Activated naive CD8-positive, alpha-beta T cell treated with anti-CD3 and anti-CD28 coated beads, Interleukin-2, amount 50 U/mL, for 24 hours (primary cell): ENCODE data around the gene GPC3.

Experiments used
- ATAC-seq: fragments of 150-1000 bp; cut with Tn5 transposase; one replicate; pipeline ENCODE4 v1.10.0; 2021
- DNase-seq: peaks from one replicate; pipeline ENCODE4 v3.0.0; 2021
- H3K27ac Mint-ChIP-seq: one replicate; pipeline ENCODE4 v1.8.0; 2021; ENCODE audit warnings: mild to moderate bottlenecking, mixed read lengths
- H3K27me3 Mint-ChIP-seq: one replicate; pipeline ENCODE4 v1.8.0; 2021; ENCODE audit warnings: mixed read lengths
- H3K36me3 Mint-ChIP-seq: one replicate; pipeline ENCODE4 v1.8.0; 2021; ENCODE audit warnings: low read depth, mixed read lengths
- H3K4me1 Mint-ChIP-seq: one replicate; pipeline ENCODE4 v1.8.0; 2021; ENCODE audit warnings: mixed read lengths
- H3K4me3 Mint-ChIP-seq: one replicate; pipeline ENCODE4 v1.8.0; 2021; ENCODE audit warnings: mild to moderate bottlenecking, moderate library complexity, mixed read lengths
- H3K9me3 Mint-ChIP-seq: one replicate; pipeline ENCODE4 v1.8.0; 2021; ENCODE audit warnings: mixed read lengths

Gene GPC3

GRCh38 chrX:133587071-133587470 is 398.3 kb downstream of the GPC3 start:
- Mint-ChIP-seq H3K9me3 (no peaks in the 10 kb centered on the region), H3K27ac (no peak overlapping the region), H3K4me1 (no peaks in the 10 kb centered on the region), H3K4me3 (no peak overlapping the region), H3K27me3 (no peaks in the 10 kb centered on the region), H3K36me3 (no peaks in the 10 kb centered on the region)
- ATAC-seq = no peak
- DNase-seq = no peak

- H3K27me3 Mint-ChIP-seq = no peaks in the 10 kb centered on the region
- H3K36me3 Mint-ChIP-seq = no peaks in the 10 kb centered on the region
- H3K9me3 Mint-ChIP-seq = no peaks in the 10 kb centered on the region
- no peak overlapping the region for H3K4me3 Mint-ChIP-seq
- no peak overlapping the region for H3K27ac Mint-ChIP-seq
- ATAC-seq (no peak), DNase-seq (no peak)
- H3K4me1 Mint-ChIP-seq = no peaks in the 10 kb centered on the region
These were observed 399.0 kb downstream of the GPC3 start for GRCh38 chrX:133586443-133586842.

- Mint-ChIP-seq H3K4me3 (no peak overlapping the region), H3K27me3 (no peaks in the 10 kb centered on the region), H3K27ac (no peak overlapping the region), H3K4me1 (no peaks in the 10 kb centered on the region), H3K9me3 (no peaks in the 10 kb centered on the region), H3K36me3 (no peaks in the 10 kb centered on the region)
- ATAC-seq = no peak
- no peak for DNase-seq
These were observed 401.6 kb downstream of the GPC3 start for GRCh38 chrX:133583825-133584224.

GRCh38 chrX:133580625-133581024 is 404.8 kb downstream of the GPC3 start:
- Mint-ChIP-seq H3K36me3 (no peaks in the 10 kb centered on the region), H3K27ac (no peak overlapping the region), H3K27me3 (no peaks in the 10 kb centered on the region), H3K4me3 (no peak overlapping the region), H3K9me3 (no peaks in the 10 kb centered on the region), H3K4me1 (no peaks in the 10 kb centered on the region)
- no peak for ATAC-seq
- DNase-seq = no peak

GRCh38 chrX:133579631-133580030 is 405.8 kb downstream of the GPC3 start:
- Mint-ChIP-seq H3K4me1 (no peaks in the 10 kb centered on the region), H3K27me3 (no peaks in the 10 kb centered on the region), H3K27ac (no peak overlapping the region), H3K9me3 (no peaks in the 10 kb centered on the region), H3K4me3 (no peak overlapping the region), H3K36me3 (no peaks in the 10 kb centered on the region)
- DNase-seq = no peak
- ATAC-seq = no peak

GRCh38 chrX:133576876-133577275 is 408.5 kb downstream of the GPC3 start:
- Mint-ChIP-seq H3K27ac (no peak overlapping the region), H3K36me3 (no peaks in the 10 kb centered on the region), H3K9me3 (peaks cover 4% of the 10 kb centered on the region), H3K27me3 (no peaks in the 10 kb centered on the region), H3K4me3 (no peak overlapping the region), H3K4me1 (no peaks in the 10 kb centered on the region)
- no peak for DNase-seq
- no peak for ATAC-seq

- H3K27ac Mint-ChIP-seq = no peak overlapping the region
- H3K27me3 Mint-ChIP-seq = no peaks in the 10 kb centered on the region
- ATAC-seq (no peak), DNase-seq (no peak)
- H3K4me1 Mint-ChIP-seq = no peaks in the 10 kb centered on the region
- no peaks in the 10 kb centered on the region for H3K36me3 Mint-ChIP-seq
- no peak overlapping the region for H3K4me3 Mint-ChIP-seq
- peaks cover 4% of the 10 kb centered on the region for H3K9me3 Mint-ChIP-seq
These were observed 409.8 kb downstream of the GPC3 start for GRCh38 chrX:133575501-133576136.

- DNase-seq (no peak), ATAC-seq (no peak)
- Mint-ChIP-seq H3K36me3 (no peaks in the 10 kb centered on the region), H3K27ac (no peak overlapping the region), H3K9me3 (peaks cover 4% of the 10 kb centered on the region), H3K4me3 (no peak overlapping the region), H3K4me1 (no peaks in the 10 kb centered on the region), H3K27me3 (no peaks in the 10 kb centered on the region)
These were observed 410.7 kb downstream of the GPC3 start for GRCh38 chrX:133574716-133575115.

GRCh38 chrX:133570549-133570948 is 414.8 kb downstream of the GPC3 start:
- H3K9me3 Mint-ChIP-seq = peaks cover 4% of the 10 kb centered on the region
- H3K4me1 Mint-ChIP-seq = no peaks in the 10 kb centered on the region
- no peaks in the 10 kb centered on the region for H3K36me3 Mint-ChIP-seq
- no peak overlapping the region for H3K4me3 Mint-ChIP-seq
- H3K27me3 Mint-ChIP-seq = no peaks in the 10 kb centered on the region
- no peak for DNase-seq
- no peak overlapping the region for H3K27ac Mint-ChIP-seq
- no peak for ATAC-seq

- Mint-ChIP-seq H3K4me1 (no peaks in the 10 kb centered on the region), H3K36me3 (no peaks in the 10 kb centered on the region), H3K9me3 (peaks cover 4% of the 10 kb centered on the region), H3K27me3 (no peaks in the 10 kb centered on the region), H3K27ac (no peak overlapping the region), H3K4me3 (no peak overlapping the region)
- DNase-seq (no peak), ATAC-seq (no peak)
These were observed 416.2 kb downstream of the GPC3 start for GRCh38 chrX:133569217-133569616.

- Mint-ChIP-seq H3K27ac (no peak overlapping the region), H3K9me3 (peaks cover 4% of the 10 kb centered on the region), H3K27me3 (no peaks in the 10 kb centered on the region), H3K36me3 (no peaks in the 10 kb centered on the region), H3K4me3 (no peak overlapping the region), H3K4me1 (no peaks in the 10 kb centered on the region)
- DNase-seq (no peak), ATAC-seq (no peak)
These were observed 417.3 kb downstream of the GPC3 start for GRCh38 chrX:133568109-133568508.

- H3K4me1 Mint-ChIP-seq = no peaks in the 10 kb centered on the region
- no peak overlapping the region for H3K4me3 Mint-ChIP-seq
- DNase-seq (no peak), ATAC-seq (no peak)
- no peaks in the 10 kb centered on the region for H3K9me3 Mint-ChIP-seq
- H3K36me3 Mint-ChIP-seq = no peaks in the 10 kb centered on the region
- H3K27ac Mint-ChIP-seq = no peak overlapping the region
- no peaks in the 10 kb centered on the region for H3K27me3 Mint-ChIP-seq
These were observed 418.5 kb downstream of the GPC3 start for GRCh38 chrX:133566876-133567275.

GRCh38 chrX:133563705-133564104 is 421.7 kb downstream of the GPC3 start:
- ATAC-seq (no peak), DNase-seq (no peak)
- no peaks in the 10 kb centered on the region for H3K4me1 Mint-ChIP-seq
- H3K27ac Mint-ChIP-seq = no peak overlapping the region
- no peaks in the 10 kb centered on the region for H3K27me3 Mint-ChIP-seq
- H3K4me3 Mint-ChIP-seq = no peak overlapping the region
- no peaks in the 10 kb centered on the region for H3K9me3 Mint-ChIP-seq
- no peaks in the 10 kb centered on the region for H3K36me3 Mint-ChIP-seq

- Mint-ChIP-seq H3K36me3 (no peaks in the 10 kb centered on the region), H3K27ac (no peak overlapping the region), H3K9me3 (peaks cover 2% of the 10 kb centered on the region), H3K4me3 (no peak overlapping the region), H3K27me3 (no peaks in the 10 kb centered on the region), H3K4me1 (no peaks in the 10 kb centered on the region)
- ATAC-seq = no peak
- DNase-seq = no peak
These were observed 424.1 kb downstream of the GPC3 start for GRCh38 chrX:133561251-133561650.

- no peak for DNase-seq
- peaks cover 2% of the 10 kb centered on the region for H3K36me3 Mint-ChIP-seq
- H3K27ac Mint-ChIP-seq = no peak overlapping the region
- H3K27me3 Mint-ChIP-seq = no peaks in the 10 kb centered on the region
- peaks cover 11% of the 10 kb centered on the region for H3K9me3 Mint-ChIP-seq
- H3K4me3 Mint-ChIP-seq = no peak overlapping the region
- H3K4me1 Mint-ChIP-seq = no peaks in the 10 kb centered on the region
- no peak for ATAC-seq
These were observed 425.5 kb downstream of the GPC3 start for GRCh38 chrX:133559909-133560308.
